K562 (cell line): ENCODE measurements around the gene SPRING1. TPM values are rescaled to one million over a fixed set of nuclear protein-coding genes. Genes with fewer than 3 reads are reported as not detected.

Experiments used
- ATAC-seq: fragments of 200-7000 bp; cut with Tn5 transposase; 3 replicates; pipeline ENCODE4 v1.9.1; 2020; ENCODE audit warnings: moderate library complexity
- Bru-seq: library from RNA; stranded (reverse); fragments of 400-500 nt; gene quantifications from one replicate; lab custom pipeline; 2021; lab: Mats Ljungman, UMichigan
- BruChase-seq, 2 experiments: library from RNA; stranded (reverse); fragments of 400-500 nt; gene quantifications; one replicate each; lab custom pipeline; 2021; lab: Mats Ljungman, UMichigan
- BruUV-seq: library from RNA; stranded (reverse); fragments of 400-500 nt; replicated peaks from 2 replicates; lab custom pipeline; 2021; lab: Mats Ljungman, UMichigan
- CTCF ChIA-PET: fragments of 300-600 bp; formaldehyde crosslinking; extraction: SDS; loops from one replicate; lab custom pipeline; 2021; ENCODE audit warnings: low intra/inter-chr PET ratio; lab: Yijun Ruan, JAX
- POLR2A ChIA-PET: fragments of 300-600, 350-650 bp; sonication (Branson Sonifier 250); formaldehyde crosslinking; extraction: SDS; loops from one replicate; lab custom pipeline; 2021; ENCODE audit warnings: antibody characterized with exemption, inconsistent platforms; lab: Yijun Ruan, JAX
- DNase-seq, 4 experiments: peaks; one replicate each; pipeline versions ENCODE4 v3.0.0 to v3.0.0-alpha.2; 2011 to 2018; ENCODE audit warnings: low spot score in 3 of 4, mixed read lengths in 3 of 4; ENCODE audit errors: extremely low read depth in 1 of 4
- FAIRE-seq: peaks from 2 replicates; lab custom pipeline; 2011; peaks lifted over from hg19 to GRCh38; lab: Jason Lieb, UNC
- H2AFZ ChIP-seq: 2 replicates; pipeline ENCODE4 v1.6.0; 2011; ENCODE audit warnings: low read depth, low read length, control low read depth, inconsistent platforms
- H3K27ac ChIP-seq: fragments of 200-600 bp; 3 replicates; pipeline ENCODE4 v1.8.0; 2011; ENCODE audit warnings: low read depth, mild to moderate bottlenecking, control low read depth, inconsistent platforms, low read length, moderate library complexity, mixed read lengths; ENCODE audit errors: extremely low read depth
- H3K27me3 ChIP-seq, 2 experiments: fragments of 300-600 bp in 1 of 2; 2 replicates in 1 of 2; 3 replicates in 1 of 2; pipeline versions ENCODE4 v1.6.0 to v1.8.0; 2011; ENCODE audit warnings: inconsistent platforms in 2 of 2, low read length in 2 of 2, mild to moderate bottlenecking in 1 of 2, mixed read lengths in 1 of 2, moderate library complexity in 1 of 2; ENCODE audit not compliant: control insufficient read depth in 2 of 2, insufficient read depth in 2 of 2
- H3K36me3 ChIP-seq: fragments of 300-600 bp; 3 replicates; pipeline ENCODE4 v1.8.0; 2011; ENCODE audit warnings: mild to moderate bottlenecking, low read length, inconsistent platforms; ENCODE audit not compliant: control insufficient read depth, insufficient read depth
- H3K4me1 ChIP-seq, 2 experiments: fragments of 200-600 bp in 1 of 2; replicated peaks in 1 of 2; 2 replicates in 1 of 2; 3 replicates in 1 of 2; pipeline versions ENCODE4 v1.5.1 to v1.8.0; 2011; ENCODE audit warnings: inconsistent platforms in 2 of 2, low read length in 2 of 2, mild to moderate bottlenecking in 1 of 2, mixed read lengths in 1 of 2, moderate library complexity in 1 of 2; ENCODE audit not compliant: control insufficient read depth in 2 of 2, insufficient read depth in 2 of 2
- H3K4me2 ChIP-seq: 2 replicates; pipeline ENCODE4 v1.6.1; 2011; ENCODE audit warnings: low read length, control low read depth, inconsistent platforms, mixed read lengths; ENCODE audit not compliant: insufficient read depth
- H3K4me3 ChIP-seq: fragments of 200-600 bp; sonication (generic), shearing (Covaris generic); 2 replicates; pipeline ENCODE4 v1.5.1; 2016; ENCODE audit warnings: control low read depth, inconsistent platforms
- H3K79me2 ChIP-seq: fragments of 200-600 bp; 3 replicates; pipeline ENCODE4 v1.8.0; 2011; ENCODE audit warnings: low read length, inconsistent platforms; ENCODE audit not compliant: control insufficient read depth, insufficient read depth
- H3K9ac ChIP-seq, 2 experiments: 2 replicates each; pipeline versions ENCODE4 v1.6.0 to v1.6.1; 2011; ENCODE audit warnings: low read depth in 2 of 2, low read length in 2 of 2, control low read depth in 1 of 2, inconsistent platforms in 1 of 2, mild to moderate bottlenecking in 1 of 2, mixed read lengths in 1 of 2; ENCODE audit not compliant: insufficient read depth in 1 of 2
- H3K9me1 ChIP-seq: one replicate; pipeline ENCODE4 v1.6.0; 2011; ENCODE audit warnings: inconsistent platforms, mild to moderate bottlenecking, low read length, moderate library complexity; ENCODE audit not compliant: control insufficient read depth, insufficient read depth
- H3K9me3 ChIP-seq: replicated peaks from 2 replicates; pipeline ENCODE4 v1.5.1; 2011; ENCODE audit warnings: low read depth, low read length, inconsistent platforms; ENCODE audit not compliant: control insufficient read depth, insufficient read depth
- H4K20me1 ChIP-seq: replicated peaks from 2 replicates; pipeline ENCODE4 v1.6.1; 2011; ENCODE audit warnings: low read length, inconsistent platforms, mixed read lengths; ENCODE audit not compliant: control insufficient read depth, insufficient read depth
- ATF7 ChIP-seq: fragments of 450-650 bp; IDR thresholded peaks from 2 replicates; pipeline ENCODE4 v1.7.1; 2014; ENCODE audit warnings: mild to moderate bottlenecking, moderate library complexity
- BRD9 ChIP-seq: fragments of 450-650 bp; IDR thresholded peaks from 2 replicates; pipeline ENCODE4 v1.6.1; 2018; ENCODE audit warnings: low read depth; ENCODE audit not compliant: partially characterized antibody
- CBFB ChIP-seq: sonication (generic); formaldehyde crosslinking; IDR thresholded peaks from 2 replicates; pipeline ENCODE4 v1.4.0; 2020; ENCODE audit warnings: mild to moderate bottlenecking, missing genetic modification reagents
- CEBPG ChIP-seq, 3 experiments: fragments of 200-800 bp in 1 of 3; sonication (Bioruptor generic) in 1 of 3; sonication (generic) in 1 of 3; formaldehyde crosslinking in 1 of 3; IDR thresholded peaks in 2 of 3; conservative IDR thresholded peaks in 1 of 3; 2 replicates each; pipeline versions ENCODE4 v1.6.1 to v1.8.0; 2016 to 2022; ENCODE audit warnings: missing compliant biosample characterization in 2 of 3, missing genetic modification characterization in 2 of 3, mild to moderate bottlenecking in 1 of 3, missing genetic modification reagents in 1 of 3
- ELK3 ChIP-seq: fragments of 450-650 bp; formaldehyde crosslinking; IDR thresholded peaks from 2 replicates; pipeline ENCODE4 v1.4.0; 2020; ENCODE audit warnings: mild to moderate bottlenecking
- FOXM1 ChIP-seq, 2 experiments: fragments of 450-650 bp in 1 of 2; sonication (generic) in 1 of 2; formaldehyde crosslinking in 1 of 2; IDR thresholded peaks; 2 replicates each; pipeline versions ENCODE4 v1.6.1 to v1.9.0; 2017 to 2022; ENCODE audit warnings: low read depth in 2 of 2, mild to moderate bottlenecking in 2 of 2, missing genetic modification reagents in 1 of 2, moderate library complexity in 1 of 2
- HDAC6 ChIP-seq: IDR thresholded peaks from 2 replicates; pipeline ENCODE4 v1.6.1; 2012; ENCODE audit warnings: low read depth, mild to moderate bottlenecking, control low read depth, inconsistent platforms, low read length, moderate library complexity
- HEY1 ChIP-seq: fragments of 250-450 bp; sonication (Bioruptor Pico); IDR thresholded peaks from 2 replicates; pipeline ENCODE4 v1.5.0; 2020; ENCODE audit warnings: mild to moderate bottlenecking, moderate library complexity, borderline replicate concordance
- MIER1 ChIP-seq: fragments of 450-650 bp; IDR thresholded peaks from 2 replicates; pipeline ENCODE4 v1.6.1; 2016; ENCODE audit warnings: antibody characterized with exemption, mild to moderate bottlenecking, low read depth
- NCOA4 ChIP-seq: fragments of 450-650 bp; IDR thresholded peaks from 2 replicates; pipeline ENCODE4 v1.6.1; 2018; ENCODE audit warnings: mild to moderate bottlenecking; ENCODE audit not compliant: partially characterized antibody
- SNAPC5 ChIP-seq: fragments of 250-450 bp; sonication (Bioruptor Pico); IDR thresholded peaks from 2 replicates; pipeline ENCODE4 v1.8.0; 2021; ENCODE audit warnings: moderate library complexity, mild to moderate bottlenecking, inconsistent platforms
- TCF3 ChIP-seq: sonication (generic); formaldehyde crosslinking; IDR thresholded peaks from 2 replicates; pipeline ENCODE4 v1.4.0; 2020; ENCODE audit warnings: mild to moderate bottlenecking, missing genetic modification reagents
- ZNF263 ChIP-seq: sonication (generic); formaldehyde crosslinking; IDR thresholded peaks from 2 replicates; pipeline ENCODE4 v1.8.0; 2022; ENCODE audit warnings: mild to moderate bottlenecking, missing genetic modification reagents, borderline replicate concordance
- WGBS: fragments of 100-300 bp; shearing (Covaris generic); methylation state at CpG from one replicate; pipeline ENCODE4 v1.1.6; 2016; ENCODE audit warnings: low coverage, mixed read lengths; ENCODE audit not compliant: insufficient coverage; ENCODE audit errors: missing lambda C conversion rate; 5-methylcytosine and 5-hydroxymethylcytosine counted together
- in situ Hi-C: fragments of 300-500 bp; cut with MboI; formaldehyde crosslinking; loops from 4 replicates; pipeline ENCODE4 v1.15.0; 2018; ENCODE audit warnings: inconsistent platforms, mixed read lengths
- intact Hi-C: fragments of 100-400 bp; cut with micrococcal nuclease; formaldehyde crosslinking; loops from 2 replicates; pipeline ENCODE4 v1.14.2; 2022
- long read RNA-seq, 3 experiments: library from polyadenylated mRNA in 2 of 3; library from RNA in 1 of 3; unstranded in 2 of 3; stranded (forward) in 1 of 3; transcript quantifications; one replicate each; pipeline ENCODE4 v2.0.0, GENCODE V29; 2019 to 2022
- polyA minus RNA-seq, 3 experiments: library from RNA; depleted of rRNA, polyadenylated mRNA; stranded (reverse); fragments of >200 nt; gene quantifications; 2 replicates each; pipeline ENCODE4 v1.2.3, GENCODE V29; 2011
- polyA plus RNA-seq, 8 experiments: library from polyadenylated mRNA; depleted of rRNA in 4 of 8; stranded (reverse) in 5 of 8; unstranded in 3 of 8; fragments of >200 nt; fragmentation: Nextera tagmentation in 2 of 8; fragmentation: Illumina TruSeq in 1 of 8; extraction: Ambion mirVana in 2 of 8; extraction: Trizol in 1 of 8; gene quantifications; 2 replicates each; pipeline versions ENCODE4 v1.2.1 to v1.2.3, GENCODE V29; 2011 to 2014; ENCODE audit warnings: inconsistent platforms in 1 of 8, missing spikeins in 1 of 8
- total RNA-seq, 7 experiments: library from RNA; depleted of rRNA in 6 of 7; stranded (reverse); fragments of >200 nt in 6 of 7; fragmentation: Illumina TruSeq in 2 of 7; extraction: Trizol in 2 of 7; gene quantifications; 2 replicates each; pipeline versions ENCODE4 v1.2.1 to v1.2.3, GENCODE V29; 2011 to 2021; ENCODE audit warnings: low replicate concordance in 1 of 7

Gene SPRING1
- total RNA-seq (2011; cell fraction: chromatin; rRNA removed; ENCODE audit: low replicate concordance), result 6.1 and 6.6 TPM in 2 replicates
- total RNA-seq (2011; cell fraction: nucleolus; rRNA removed), result 5.5 and 5.7 TPM in 2 replicates
- 6.2 and 9.8 TPM in 2 replicates for total RNA-seq (2011; cell fraction: nucleoplasm; rRNA removed)
- total RNA-seq (2014; rRNA removed) (11.9 and 15.2 TPM in 2 replicates), total RNA-seq (2014; rRNA removed; fragmentation: Illumina TruSeq; extraction: Trizol) (7.0 and 7.9 TPM in 2 replicates), total RNA-seq (2015; rRNA removed; fragmentation: Illumina TruSeq; extraction: Trizol) (8.8 and 8.9 TPM in 2 replicates), total RNA-seq (2021) (19.1 and 20.0 TPM in 2 replicates), polyA plus RNA-seq (2011; rRNA removed) (8.0 TPM in 2 replicates), polyA plus RNA-seq (2014; fragmentation: Illumina TruSeq; extraction: Trizol) (8.0 and 11.1 TPM in 2 replicates), polyA plus RNA-seq (2014; fragmentation: Nextera tagmentation; extraction: Ambion mirVana) (1 to 10 TPM; 1.1 to 1.9 TPM), polyA plus RNA-seq (2014; rRNA removed) (6.3 and 9.1 TPM in 2 replicates), polyA minus RNA-seq (2011; rRNA and poly(A)+ RNA removed) (11.1 and 11.8 TPM in 2 replicates), Bru-seq, nascent RNA (percentile 60 among the genes with signal in this experiment), BruChase-seq, experiment 1, labeled RNA remaining after a 2-hour chase (percentile 64 among the genes with signal in this experiment), BruChase-seq, experiment 2, labeled RNA remaining after a 6-hour chase (percentile 65 among the genes with signal in this experiment)
- polyA plus RNA-seq (2011; cell fraction: cytosol; rRNA removed), result 8.2 and 11.5 TPM in 2 replicates
- polyA plus RNA-seq (2011; cell fraction: nucleus; rRNA removed), result 4.8 and 6.7 TPM in 2 replicates
- polyA plus RNA-seq (2012), result 9.2 and 17.4 TPM in 2 replicates
- 6.8 and 7.4 TPM in 2 replicates for polyA minus RNA-seq (2011; cell fraction: cytosol; rRNA and poly(A)+ RNA removed)
- polyA minus RNA-seq (2011; cell fraction: nucleus; rRNA and poly(A)+ RNA removed), result 3.2 and 3.8 TPM in 2 replicates
- long read RNA-seq, experiment 1, full-length matches to known transcripts, result 29 of 53 reads
- long read RNA-seq, experiment 1, partial matches to known transcripts, result 1 of 53 reads
- long read RNA-seq, experiment 1, other reads (novel, unspliced or antisense), result 23 of 53 reads
- long read RNA-seq, experiment 2, full-length matches to known transcripts, result 11 of 21 reads
- long read RNA-seq, experiment 2, partial matches to known transcripts, result 0 of 21 reads
- long read RNA-seq, experiment 2, other reads (novel, unspliced or antisense), result 10 of 21 reads
- long read RNA-seq, experiment 3, full-length matches to known transcripts, result 4 of 5 reads
- long read RNA-seq, experiment 3, partial matches to known transcripts, result 0 of 5 reads
- long read RNA-seq, experiment 3, other reads (novel, unspliced or antisense), result 1 of 5 reads

- peak within 1 kb of the TSS; percentile 73 to 89 for H3K9ac ChIP-seq
- DNase-seq (peak; percentile 99 to 100 (median 99)), FAIRE-seq (peak; percentile 98), ATAC-seq (peak; percentile 100)
- peaks cover 12% of the 10 kb centered on the region; the same call in 2 of the 3 replicates for H3K36me3 ChIP-seq
- in situ Hi-C loops (no loop called here), intact Hi-C loops (no loop called here)
- H3K9me1 ChIP-seq, result peaks cover 3% of the 10 kb centered on the region
- peaks cover 26 to 37% of the 10 kb centered on the region in 2 experiments for H3K27me3 ChIP-seq
- WGBS, result 2% methylated on average over 56 of the region's 80 CpGs
- H4K20me1 ChIP-seq, result no peaks in the 10 kb centered on the region; the same call in 1 of the 2 replicates
- BruUV-seq, result no TSS peak
- ChIA-PET POLR2A (interaction anchor here (0.6 to 1.0 kb wide), 3 partner anchors 12 to 332 kb away, joined by 3 to 5 read pairs (median 3); no protein-coding TSS in a partner anchor), CTCF (no interaction called here)
- H3K4me3 ChIP-seq, result peak within 1 kb of the TSS; percentile 78
- peaks cover 8 to 13% of the 10 kb centered on the region in 2 experiments; a peak in 4 of 5 replicates for H3K4me1 ChIP-seq
- H3K9me3 ChIP-seq, result no peaks in the 10 kb centered on the region
- peak within 1 kb of the TSS; percentile 93 for H2AFZ ChIP-seq
- peak within 1 kb of the TSS; percentile 99 for H3K4me2 ChIP-seq
- H3K27ac ChIP-seq, result peak within 1 kb of the TSS; percentile 62; the same call in 2 of the 3 replicates
- H3K79me2 ChIP-seq, result peaks cover 16% of the 10 kb centered on the region; the same call in 2 of the 3 replicates
- TF ChIP-seq TCF3 (CRISPR knock-in tag), result no peak; the same call in 1 of the 2 replicates
- no peak for TF ChIP-seq SNAPC5 (CRISPR knock-in tag)
- no peak for TF ChIP-seq HDAC6
- no peak for TF ChIP-seq CBFB (CRISPR knock-in tag)
- no peak for TF ChIP-seq HEY1
- TF ChIP-seq ATF7, result peak; percentile 90
- no peak for TF ChIP-seq MIER1
- no peak for TF ChIP-seq ELK3 (CRISPR knock-in tag)
- TF ChIP-seq ZNF263 (CRISPR knock-in tag), result no peak
- TF ChIP-seq FOXM1 (IDR thresholded peaks at IDR 0.05; ENCODE audit: low read depth), result peak; percentile 97
- TF ChIP-seq FOXM1 (CRISPR knock-in tag; IDR thresholded peaks at IDR 0.05; ENCODE audit: low read depth), result peak; percentile 85; the same call in 1 of the 2 replicates
- no peak for TF ChIP-seq NCOA4
- no peak for TF ChIP-seq BRD9
- no peak for TF ChIP-seq CEBPG (CRISPR knock-in tag; IDR thresholded peaks at IDR 0.05)
- TF ChIP-seq CEBPG (tag; conservative IDR thresholded peaks at IDR 0.05 in 1 of 2, IDR thresholded peaks at IDR 0.05 in 1 of 2), result no peak
These were observed at the start of gene SPRING1, which contains the start of gene RNFT2 for GRCh38 chr12:116737774-116738657. TSS of gene SPRING1 (minus strand) at chr12:116738069. CDS start at chr12:116737900, 169 bp downstream. TSS of gene RNFT2 (plus strand) at chr12:116738315. CDS start at chr12:116740498, 2,183 bp downstream.
